GM19193 (cell line): ENCODE measurements around the gene PLEKHA7.

Source experiments
- POLR2A ChIP-seq: IDR thresholded peaks from 4 replicates; pipeline ENCODE4 v1.6.1; 2011; ENCODE audit not compliant: insufficient read depth, insufficient read length; ENCODE audit errors: extremely low read depth

PLEKHA7 gene

GRCh38 chr11:16781936-16782919 is 232.0 kb downstream of the PLEKHA7 start:
- no peak for TF ChIP-seq POLR2A

GRCh38 chr11:16780698-16781550 is 233.3 kb downstream of the PLEKHA7 start:
- no peak for TF ChIP-seq POLR2A

- no peak for TF ChIP-seq POLR2A
These were observed 234.1 kb downstream of the PLEKHA7 start for GRCh38 chr11:16780146-16780545.

- TF ChIP-seq POLR2A, result no peak
These were observed 234.8 kb downstream of the PLEKHA7 start for GRCh38 chr11:16779436-16779835.

GRCh38 chr11:16778876-16779275 is 235.3 kb downstream of the PLEKHA7 start:
- TF ChIP-seq POLR2A, result no peak

- TF ChIP-seq POLR2A, result no peak
These were observed 235.9 kb downstream of the PLEKHA7 start for GRCh38 chr11:16778286-16778685.

- TF ChIP-seq POLR2A, result no peak
These were observed 236.6 kb downstream of the PLEKHA7 start for GRCh38 chr11:16777613-16777975.

GRCh38 chr11:16776711-16777612 is 237.3 kb downstream of the PLEKHA7 start:
- TF ChIP-seq POLR2A, result no peak

GRCh38 chr11:16775614-16776283 is 238.5 kb downstream of the PLEKHA7 start:
- TF ChIP-seq POLR2A, result no peak

GRCh38 chr11:16774936-16775613 is 239.1 kb downstream of the PLEKHA7 start:
- no peak for TF ChIP-seq POLR2A

- TF ChIP-seq POLR2A, result no peak
These were observed 240.0 kb downstream of the PLEKHA7 start for GRCh38 chr11:16773981-16774935.

GRCh38 chr11:16772141-16772512 is 242.1 kb downstream of the PLEKHA7 start:
- no peak for TF ChIP-seq POLR2A
